ENCODE results near the gene SOX5.

The SOX5 gene

DNA sequence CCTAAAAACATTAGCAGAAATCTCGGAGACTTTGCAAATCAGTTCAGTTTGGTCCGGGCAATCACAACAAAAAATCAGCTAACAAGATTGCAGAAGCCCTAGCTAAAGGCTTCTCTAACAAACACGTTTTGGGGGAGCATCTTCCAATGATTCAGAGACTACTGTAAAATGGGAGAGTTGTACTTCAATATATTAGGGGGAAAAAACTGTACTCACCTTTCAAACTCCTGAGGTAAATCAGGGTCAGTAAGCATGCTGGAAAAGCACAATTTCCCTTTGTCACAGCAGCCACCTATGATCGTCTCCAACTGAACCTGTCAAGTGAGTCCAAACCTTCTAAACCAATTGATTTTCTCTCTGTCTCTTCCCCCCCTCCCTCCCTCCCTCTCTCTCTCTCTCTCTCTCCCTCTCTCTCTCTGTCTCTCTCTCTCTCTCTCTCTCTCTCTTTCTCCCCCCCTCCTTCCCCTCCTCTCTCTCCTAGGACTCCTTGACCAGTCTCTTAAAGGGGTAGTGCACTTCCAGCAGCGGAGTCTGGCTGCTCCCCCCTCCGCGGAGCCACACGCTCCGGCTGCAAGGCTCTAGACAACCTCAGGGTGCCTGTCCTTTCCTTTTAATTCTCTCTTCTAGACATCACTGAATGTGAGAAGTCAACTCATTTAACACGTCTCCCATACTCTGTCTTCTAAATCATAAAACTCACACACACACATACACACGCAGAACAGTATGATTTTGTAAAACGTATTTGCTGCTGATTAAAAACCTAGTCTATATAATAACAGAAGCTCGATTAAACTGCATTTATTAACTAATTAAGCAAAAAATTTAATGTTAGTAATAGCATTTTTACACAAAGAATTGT, at the start of gene SOX5:
TSS of gene SOX5 (minus strand) at position 323 of the 862 bp plus-strand sequence. CDS start at position 254, 69 bp downstream.
- no peak for TF ChIP-seq POLR2A (IDR thresholded peaks at IDR 0.05; ENCODE audit: extremely low read depth, insufficient read length)
- TF ChIP-seq, protein P1, sequence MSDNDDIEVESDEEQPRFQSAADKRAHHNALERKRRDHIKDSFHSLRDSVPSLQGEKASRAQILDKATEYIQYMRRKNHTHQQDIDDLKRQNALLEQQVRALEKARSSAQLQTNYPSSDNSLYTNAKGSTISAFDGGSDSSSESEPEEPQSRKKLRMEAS (IDR thresholded peaks at IDR 0.05; ENCODE audit: low read depth, low read length): no peak
- no peak for TF ChIP-seq MYC (IDR thresholded peaks at IDR 0.05; ENCODE audit: low read depth, low read length)
- TF ChIP-seq, protein P2, sequence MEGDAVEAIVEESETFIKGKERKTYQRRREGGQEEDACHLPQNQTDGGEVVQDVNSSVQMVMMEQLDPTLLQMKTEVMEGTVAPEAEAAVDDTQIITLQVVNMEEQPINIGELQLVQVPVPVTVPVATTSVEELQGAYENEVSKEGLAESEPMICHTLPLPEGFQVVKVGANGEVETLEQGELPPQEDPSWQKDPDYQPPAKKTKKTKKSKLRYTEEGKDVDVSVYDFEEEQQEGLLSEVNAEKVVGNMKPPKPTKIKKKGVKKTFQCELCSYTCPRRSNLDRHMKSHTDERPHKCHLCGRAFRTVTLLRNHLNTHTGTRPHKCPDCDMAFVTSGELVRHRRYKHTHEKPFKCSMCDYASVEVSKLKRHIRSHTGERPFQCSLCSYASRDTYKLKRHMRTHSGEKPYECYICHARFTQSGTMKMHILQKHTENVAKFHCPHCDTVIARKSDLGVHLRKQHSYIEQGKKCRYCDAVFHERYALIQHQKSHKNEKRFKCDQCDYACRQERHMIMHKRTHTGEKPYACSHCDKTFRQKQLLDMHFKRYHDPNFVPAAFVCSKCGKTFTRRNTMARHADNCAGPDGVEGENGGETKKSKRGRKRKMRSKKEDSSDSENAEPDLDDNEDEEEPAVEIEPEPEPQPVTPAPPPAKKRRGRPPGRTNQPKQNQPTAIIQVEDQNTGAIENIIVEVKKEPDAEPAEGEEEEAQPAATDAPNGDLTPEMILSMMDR (IDR thresholded peaks at IDR 0.05; ENCODE audit: low read depth, low read length): no peak
- DNase-seq (ENCODE audit: low read depth): no peak
- no peak within 1 kb of the TSS for H3K4me3 ChIP-seq (ENCODE audit: low read depth, low read length)

DNA sequence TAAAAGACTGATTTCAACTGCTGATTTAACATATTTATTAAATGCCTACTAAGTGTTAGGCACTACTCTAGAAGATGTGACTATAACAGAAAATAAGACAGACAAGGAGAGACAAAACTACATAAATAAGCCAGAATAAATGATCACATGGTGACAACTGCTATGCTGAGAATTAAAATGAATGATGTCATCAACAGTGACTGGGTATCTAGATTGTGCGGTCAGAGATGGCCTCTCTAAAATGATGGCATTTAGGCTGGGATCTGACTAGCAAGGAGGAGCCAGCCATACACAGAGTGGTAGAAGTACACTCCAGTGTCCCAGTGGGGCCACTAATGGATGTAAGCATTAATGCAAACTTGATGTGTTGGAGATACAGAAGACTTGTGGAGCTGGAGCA, 37.6 kb upstream of the SOX5 start:
- TF ChIP-seq, protein P1 (IDR thresholded peaks at IDR 0.05; ENCODE audit: low read depth, low read length): no peak
- no peak for TF ChIP-seq POLR2A (IDR thresholded peaks at IDR 0.05; ENCODE audit: extremely low read depth, insufficient read length)
- TF ChIP-seq, protein P2 (IDR thresholded peaks at IDR 0.05; ENCODE audit: low read depth, low read length): no peak
- no peak for TF ChIP-seq MYC (IDR thresholded peaks at IDR 0.05; ENCODE audit: low read depth, low read length)
- H3K4me3 ChIP-seq (ENCODE audit: low read depth, low read length): no peak overlapping the region
- DNase-seq (ENCODE audit: low read depth): no peak

DNA sequence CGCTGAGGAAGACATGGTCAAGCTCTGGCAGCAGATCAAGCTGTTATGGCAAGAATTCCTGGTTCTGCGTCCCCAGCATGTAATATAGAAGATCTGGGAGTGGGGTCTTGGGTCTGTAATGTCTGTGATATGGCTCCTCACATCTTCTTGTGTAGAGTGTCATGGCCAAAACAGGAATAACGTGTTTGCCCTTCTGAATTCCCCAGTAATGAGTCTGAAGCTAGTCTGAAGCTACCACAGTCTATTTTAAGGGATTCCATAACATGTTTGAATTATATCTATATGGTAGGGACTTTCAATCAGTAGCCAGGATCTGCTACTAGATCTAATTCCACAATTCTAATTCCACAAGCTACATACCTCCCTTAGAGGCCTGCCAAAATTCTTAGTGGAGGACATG, 31.4 kb upstream of the SOX5 start:
- DNase-seq (ENCODE audit: low read depth): no peak
- no peak overlapping the region for H3K4me3 ChIP-seq (ENCODE audit: low read depth, low read length)
- no peak for TF ChIP-seq POLR2A (IDR thresholded peaks at IDR 0.05; ENCODE audit: extremely low read depth, insufficient read length)

DNA sequence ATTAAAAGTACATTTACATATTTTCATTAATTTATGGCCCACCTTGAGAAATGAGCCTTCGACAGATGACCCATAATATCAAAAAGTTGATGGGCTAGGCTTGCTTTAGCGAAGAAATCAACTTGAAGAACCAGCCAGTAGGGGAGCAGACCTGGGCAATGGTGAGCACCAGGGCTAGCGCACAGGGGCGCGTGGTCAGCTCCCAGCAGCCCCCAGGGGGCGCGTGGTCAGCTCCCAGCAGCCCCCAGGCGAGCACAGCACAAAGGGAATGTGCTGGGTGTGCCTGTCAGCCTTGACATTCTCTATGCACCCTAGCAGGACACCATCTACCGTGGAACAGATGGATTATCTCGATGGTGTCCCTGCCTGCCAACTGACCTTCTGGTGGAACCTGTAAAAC, 15.3 kb upstream of the SOX5 start:
- TF ChIP-seq POLR2A (IDR thresholded peaks at IDR 0.05; ENCODE audit: extremely low read depth, insufficient read length) (no peak), MYC (IDR thresholded peaks at IDR 0.05; ENCODE audit: low read depth, low read length) (no peak)
- TF ChIP-seq, protein P1 (IDR thresholded peaks at IDR 0.05; ENCODE audit: low read depth, low read length): no peak
- TF ChIP-seq, protein P2 (IDR thresholded peaks at IDR 0.05; ENCODE audit: low read depth, low read length): no peak
- no peak overlapping the region for H3K4me3 ChIP-seq (ENCODE audit: low read depth, low read length)
- peak; percentile 12 for DNase-seq (ENCODE audit: low read depth)

DNA sequence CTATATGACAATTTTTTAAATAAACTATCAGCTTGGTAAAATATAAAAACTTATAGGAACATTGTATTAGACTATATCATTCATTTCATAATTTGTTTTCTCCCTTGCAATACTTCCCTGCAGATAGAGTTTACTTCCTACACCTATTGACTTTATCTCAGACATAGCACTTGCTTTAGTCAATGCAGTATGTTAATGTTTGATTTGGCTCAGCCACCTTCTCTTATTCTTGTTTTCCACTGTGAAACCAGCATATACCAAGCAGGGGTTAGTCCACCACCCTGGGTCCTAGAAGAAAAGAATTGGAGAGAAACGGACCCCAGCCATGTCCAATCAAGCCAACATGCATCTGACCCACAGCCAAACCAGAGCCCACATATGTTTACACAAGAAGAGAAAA, 10.4 kb upstream of the SOX5 start:
- TF ChIP-seq, protein P1 (IDR thresholded peaks at IDR 0.05; ENCODE audit: low read depth, low read length): no peak
- TF ChIP-seq MYC (IDR thresholded peaks at IDR 0.05; ENCODE audit: low read depth, low read length): no peak
- TF ChIP-seq, protein P2 (IDR thresholded peaks at IDR 0.05; ENCODE audit: low read depth, low read length): no peak
- no peak for TF ChIP-seq POLR2A (IDR thresholded peaks at IDR 0.05; ENCODE audit: extremely low read depth, insufficient read length)
- no peak overlapping the region for H3K4me3 ChIP-seq (ENCODE audit: low read depth, low read length)
- no peak for DNase-seq (ENCODE audit: low read depth)

DNA sequence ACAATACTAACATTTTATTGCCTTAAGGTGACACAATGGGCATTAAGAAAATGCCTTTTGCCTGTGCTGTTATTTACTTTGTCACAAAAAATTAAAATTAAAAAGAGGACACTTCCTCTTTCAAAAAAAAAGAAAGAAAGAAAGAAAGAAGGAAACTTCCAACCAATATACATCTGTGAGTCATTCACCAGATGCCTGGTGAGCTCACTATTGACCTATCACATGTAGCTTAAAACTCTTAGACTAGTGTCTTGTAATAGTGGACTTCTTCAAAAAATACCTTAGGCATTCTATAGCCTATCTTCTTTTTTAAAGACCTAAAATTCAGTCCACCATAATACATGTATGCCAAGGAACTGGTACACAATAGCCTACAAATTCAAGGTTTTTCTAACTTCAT, 4.9 kb upstream of the SOX5 start:
- DNase-seq (ENCODE audit: low read depth): no peak
- no peak overlapping the region for H3K4me3 ChIP-seq (ENCODE audit: low read depth, low read length)
- TF ChIP-seq, protein P2 (IDR thresholded peaks at IDR 0.05; ENCODE audit: low read depth, low read length): no peak
- TF ChIP-seq MYC (IDR thresholded peaks at IDR 0.05; ENCODE audit: low read depth, low read length) (no peak), POLR2A (IDR thresholded peaks at IDR 0.05; ENCODE audit: extremely low read depth, insufficient read length) (no peak)
- TF ChIP-seq, protein P1 (IDR thresholded peaks at IDR 0.05; ENCODE audit: low read depth, low read length): no peak

All from NB4 (cell line).